SH-SY5Y (cell line): ENCODE results near the gene RNF215.

Experiments used
- GATA2 ChIP-seq: IDR thresholded peaks from 2 replicates; pipeline ENCODE4 v1.6.1; 2011; ENCODE audit warnings: mild to moderate bottlenecking, low read depth, low read length
- GATA3 ChIP-seq: IDR thresholded peaks from 2 replicates; pipeline ENCODE4 v1.6.1; 2011; ENCODE audit warnings: low read depth, mild to moderate bottlenecking, low read length, moderate library complexity

GRCh38 chr22:30380011-30380410, 7.2 kb downstream of the RNF215 start:
- TF ChIP-seq GATA2 (no peak), GATA3 (no peak)
